ENCODE measurements around the gene TTLL11. TPM values are rescaled to one million over a fixed set of nuclear protein-coding genes. Genes with fewer than 3 reads are reported as not detected.

Gene TTLL11
- polyA plus RNA-seq, 1 donor (not counting 4 experiments of a cell fraction or from before 2014, with no cell fraction given) = 8.0 TPM

- Histone ChIP-seq H2AFZ (ENCODE audit: control insufficient read depth, low read length) (no peak overlapping the region), H3K27ac (ENCODE audit: control insufficient read depth, insufficient read depth, low read length) (no peak overlapping the region), H3K4me2 (ENCODE audit: control insufficient read depth, extremely low read depth, insufficient read depth, low read depth, low read length) (no peak overlapping the region), H3K36me3 (ENCODE audit: control insufficient read depth in 2 of 2, extremely low read depth in 1 of 2, insufficient read depth in 2 of 2, low read length in 2 of 2) (peaks cover 0 to 2% of the 10 kb centered on the region in 2 experiments), H3K9ac (ENCODE audit: control insufficient read depth, extremely low read depth, insufficient read depth, low read length) (no peak overlapping the region), H3K9me1 (ENCODE audit: control insufficient read depth, extremely low read depth, insufficient read depth, low read length) (no peaks in the 10 kb centered on the region), H4K20me1 (ENCODE audit: control insufficient read depth, extremely low read depth, insufficient read depth, low read length) (no peaks in the 10 kb centered on the region), H3K79me2 (ENCODE audit: control insufficient read depth, insufficient read depth, low read length) (no peaks in the 10 kb centered on the region), H3K27me3 (ENCODE audit: control insufficient read depth, extremely low read depth, insufficient read depth, low read length) (no peaks in the 10 kb centered on the region), H3K9me3 (ENCODE audit: control insufficient read depth, low read depth, low read length) (no peaks in the 10 kb centered on the region), H3K4me3 (ENCODE audit: control insufficient read depth in 2 of 3, extremely low read depth in 1 of 3, insufficient read depth in 2 of 3, low read depth in 1 of 3, low read length in 3 of 3) (no peak overlapping the region), H3K4me1 (ENCODE audit: control insufficient read depth, extremely low read depth, insufficient read depth, low read length) (no peaks in the 10 kb centered on the region)
- FAIRE-seq (no peak), DNase-seq (ENCODE audit: low read depth, low spot score) (no peak)
- dilution Hi-C loops (cut with MboI; ENCODE audit: extremely low pct_ligation_motif_present, low sequenced_read_pairs) = no loop called here
- no peak for TF ChIP-seq EZH2 (IDR thresholded peaks at IDR 0.05; ENCODE audit: low read length)
- no peak for TF ChIP-seq CTCF (optimal IDR thresholded peaks at IDR 0.05 in 1 of 3, IDR thresholded peaks at IDR 0.05 in 1 of 3, conservative IDR thresholded peaks at IDR 0.05 in 1 of 3; ENCODE audit: extremely low read depth in 1 of 3, insufficient read depth in 2 of 3, low read length in 3 of 3)
Measured at GRCh38 chr9:122015170-122015821, 77.8 kb downstream of the TTLL11 start.

GRCh38 chr9:122011818-122012498 is 81.2 kb downstream of the TTLL11 start:
- Histone ChIP-seq H3K4me3 (ENCODE audit: control insufficient read depth in 2 of 3, extremely low read depth in 1 of 3, insufficient read depth in 2 of 3, low read depth in 1 of 3, low read length in 3 of 3) (no peak overlapping the region), H3K9me1 (ENCODE audit: control insufficient read depth, extremely low read depth, insufficient read depth, low read length) (no peaks in the 10 kb centered on the region), H3K36me3 (ENCODE audit: control insufficient read depth in 2 of 2, extremely low read depth in 1 of 2, insufficient read depth in 2 of 2, low read length in 2 of 2) (peaks cover 0 to 2% of the 10 kb centered on the region in 2 experiments), H4K20me1 (ENCODE audit: control insufficient read depth, extremely low read depth, insufficient read depth, low read length) (no peaks in the 10 kb centered on the region), H3K79me2 (ENCODE audit: control insufficient read depth, insufficient read depth, low read length) (no peaks in the 10 kb centered on the region), H3K9me3 (ENCODE audit: control insufficient read depth, low read depth, low read length) (no peaks in the 10 kb centered on the region), H3K4me1 (ENCODE audit: control insufficient read depth, extremely low read depth, insufficient read depth, low read length) (no peaks in the 10 kb centered on the region), H3K27me3 (ENCODE audit: control insufficient read depth, extremely low read depth, insufficient read depth, low read length) (no peaks in the 10 kb centered on the region), H2AFZ (ENCODE audit: control insufficient read depth, low read length) (no peak overlapping the region), H3K4me2 (ENCODE audit: control insufficient read depth, extremely low read depth, insufficient read depth, low read depth, low read length) (no peak overlapping the region), H3K27ac (ENCODE audit: control insufficient read depth, insufficient read depth, low read length) (no peak overlapping the region), H3K9ac (ENCODE audit: control insufficient read depth, extremely low read depth, insufficient read depth, low read length) (no peak overlapping the region)
- DNase-seq (ENCODE audit: low read depth, low spot score) (no peak), FAIRE-seq (no peak)
- dilution Hi-C loops (cut with MboI; ENCODE audit: extremely low pct_ligation_motif_present, low sequenced_read_pairs) = no loop called here
- no peak for TF ChIP-seq EZH2 (IDR thresholded peaks at IDR 0.05; ENCODE audit: low read length)
- TF ChIP-seq CTCF (optimal IDR thresholded peaks at IDR 0.05 in 1 of 3, IDR thresholded peaks at IDR 0.05 in 1 of 3, conservative IDR thresholded peaks at IDR 0.05 in 1 of 3; ENCODE audit: extremely low read depth in 1 of 3, insufficient read depth in 2 of 3, low read length in 3 of 3) = no peak

All from keratinocyte (primary cell).